M059J (cell line): ENCODE measurements around the gene STRIP1. TPM values are rescaled to one million over a fixed set of nuclear protein-coding genes. Genes with fewer than 3 reads are reported as not detected.

Experiments used
- DNase-seq: peaks from one replicate; pipeline ENCODE4 v3.0.0-alpha.2; 2012; ENCODE audit warnings: low read depth
- total RNA-seq: library from RNA; depleted of rRNA; stranded (reverse); fragments of >200 nt; shearing (Covaris generic); gene quantifications from 2 replicates; pipeline ENCODE4 v1.2.3, GENCODE V29; 2014; rRNA removed

STRIP1 gene
- total RNA-seq, 1 experiment from 2014 or later, result 28.6 TPM

- no peak for DNase-seq
These were observed 57.4 kb downstream of the STRIP1 start for GRCh38 chr1:110091791-110092190.

- no peak for DNase-seq
These were observed 58.6 kb downstream of the STRIP1 start for GRCh38 chr1:110092991-110093390.

GRCh38 chr1:110094931-110095654 lies 60.7 kb downstream of the STRIP1 start:
- no peak for DNase-seq

- DNase-seq, result no peak
These were observed 63.2 kb downstream of the STRIP1 start for GRCh38 chr1:110097507-110098221.

- DNase-seq, result peak; percentile 79
These were observed 64.0 kb downstream of the STRIP1 start for GRCh38 chr1:110098222-110099026.

GRCh38 chr1:110100335-110100734 lies 65.9 kb downstream of the STRIP1 start:
- no peak for DNase-seq

GRCh38 chr1:110102081-110102480 lies 67.7 kb downstream of the STRIP1 start:
- DNase-seq, result peak; percentile 70

Other genes starting within 250 kb of the STRIP1 start
- gene CSF1, start 123.8 kb upstream of the STRIP1 start, total RNA-seq, result 92.8 and 118 TPM in 2 replicates
- 40.6 and 64.3 TPM in 2 replicates for gene AHCYL1, start 49.9 kb upstream of the STRIP1 start, total RNA-seq
- not detected in 2 replicates for gene ALX3, start 36.0 kb downstream of the STRIP1 start, total RNA-seq
- gene UBL4B, start 77.8 kb downstream of the STRIP1 start, total RNA-seq, result not detected in 2 replicates
- 0.12 and 0.59 TPM in 2 replicates for gene SLC6A17, start 115.9 kb downstream of the STRIP1 start, total RNA-seq
- 0.07 and 0.91 TPM in 2 replicates for gene KCNC4, start 175.7 kb downstream of the STRIP1 start, total RNA-seq